Activated CD4-positive, alpha-beta T cell treated with anti-CD3 and anti-CD28 coated beads for 1 hour (primary cell): Measurements from ENCODE around the gene RFPL1.
A peak's percentile ranks its signal among the peaks of the same experiment; 100 is the strongest.
"Not testable (repeated sequence)": the region's sequence is repeated elsewhere in the genome, so short reads cannot be mapped to it uniquely, and the experiment has no call there.

Source experiments
- DNase-seq: peaks from one replicate; pipeline ENCODE4 v3.0.0-alpha.2; 2020

RFPL1 gene

DNA sequence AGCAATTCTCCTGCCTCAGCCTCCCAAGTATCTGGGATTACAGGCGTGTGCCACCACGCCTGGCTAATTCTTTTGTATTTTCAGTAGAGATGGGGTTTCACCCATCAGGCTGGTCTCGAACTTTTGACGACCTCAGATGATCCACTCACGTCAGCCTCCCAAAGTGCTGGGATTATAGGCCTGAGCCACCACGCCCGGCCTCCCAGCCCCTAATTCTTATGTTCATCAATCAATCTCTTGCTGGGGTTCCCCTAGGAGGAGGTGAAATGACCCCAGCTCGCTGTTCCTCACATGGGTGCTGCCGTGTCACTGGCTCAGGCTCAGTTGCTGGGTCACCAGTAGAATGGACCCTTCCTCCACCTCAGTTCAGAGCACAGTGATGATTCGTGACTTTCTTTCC lies at the start of gene RFPL1:
Gene RFPL1 (plus strand): TSS at position 301 of the 400 bp plus-strand sequence.
- not testable (repeated sequence) for DNase-seq

DNA sequence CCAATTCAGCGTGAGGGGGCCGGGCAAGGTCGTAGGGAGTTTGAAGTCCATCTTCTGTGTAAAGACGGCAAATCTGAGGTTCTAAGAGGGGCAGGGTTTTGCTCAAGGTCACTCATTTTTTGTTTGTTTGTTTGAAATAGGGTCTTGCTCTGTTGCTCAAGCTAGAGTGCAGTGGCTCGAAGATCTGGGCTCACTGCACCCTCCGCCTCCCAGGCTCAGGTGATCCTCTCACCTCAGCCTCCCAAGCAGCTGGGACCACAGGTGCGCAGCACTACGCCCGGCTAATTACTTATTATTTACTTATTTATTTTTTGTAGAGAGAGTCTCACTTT lies 49.7 kb upstream of the RFPL1 start:
- DNase-seq = no peak

DNA sequence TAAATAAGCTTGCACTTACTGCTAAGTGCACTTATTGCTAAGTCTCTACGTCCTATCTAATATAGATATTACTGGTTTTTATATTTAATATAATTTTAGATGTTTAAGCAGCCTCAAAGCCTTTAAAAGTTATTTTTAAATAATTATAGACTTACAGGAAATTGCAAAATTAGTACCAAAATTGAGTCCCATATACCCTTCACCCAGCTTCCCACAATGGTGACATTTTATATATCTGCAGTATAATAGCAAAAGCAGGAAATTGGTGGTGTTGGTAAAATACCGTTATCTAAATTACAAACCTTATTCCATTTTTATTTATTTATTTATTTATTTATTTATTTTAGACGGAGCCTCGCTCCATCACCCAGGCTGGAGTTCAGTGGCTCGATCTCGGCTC lies 48.1 kb upstream of the RFPL1 start:
- no peak for DNase-seq

DNA sequence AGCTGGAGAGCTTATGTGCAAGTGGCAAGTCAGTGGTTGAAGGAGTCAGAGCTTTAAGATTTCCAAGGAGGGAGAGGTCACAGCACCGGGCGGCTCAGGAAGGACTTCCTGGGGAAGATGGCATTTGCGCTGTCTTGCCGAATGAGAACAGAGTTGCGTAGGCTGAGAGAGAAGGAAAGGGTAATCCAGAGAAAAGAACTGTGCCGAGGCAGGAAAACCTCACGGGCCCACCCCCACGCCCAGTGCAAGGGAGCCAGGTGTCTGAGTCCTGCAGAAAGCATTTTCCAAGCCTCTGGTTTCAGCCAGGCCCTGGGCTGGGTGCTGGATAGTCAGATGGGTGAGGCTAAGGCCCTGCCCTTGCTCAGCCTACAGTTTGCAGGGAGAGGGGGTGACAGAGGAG lies 46.8 kb upstream of the RFPL1 start:
- DNase-seq = no peak

DNA sequence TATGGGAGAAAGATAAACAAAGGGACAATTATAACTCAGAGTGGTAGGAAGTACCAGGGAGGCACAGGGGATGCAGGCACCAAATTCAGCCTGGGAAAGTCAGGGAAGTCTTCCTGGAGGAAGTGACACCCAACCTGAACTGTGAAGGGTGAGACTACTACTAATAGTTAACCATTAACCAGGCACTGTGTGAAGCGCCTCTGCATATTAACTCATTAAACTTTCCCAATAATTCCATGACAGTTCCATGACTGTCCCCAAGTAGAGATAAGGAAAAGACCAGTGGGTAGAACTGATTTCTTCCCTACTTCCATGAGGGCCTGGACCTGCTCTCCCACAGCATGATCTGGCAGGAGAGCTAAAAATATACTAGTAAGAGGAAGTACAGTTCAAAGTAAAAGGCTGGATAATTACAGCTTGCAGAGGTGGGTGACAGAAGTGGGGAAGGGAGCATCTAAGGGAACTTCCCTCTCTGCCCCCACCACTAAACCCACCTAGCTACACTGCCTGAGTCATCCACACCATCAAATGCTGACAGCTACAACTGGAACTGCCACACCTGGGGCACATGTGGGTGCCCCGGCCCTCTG lies 45.3 kb upstream of the RFPL1 start:
- no peak for DNase-seq

DNA sequence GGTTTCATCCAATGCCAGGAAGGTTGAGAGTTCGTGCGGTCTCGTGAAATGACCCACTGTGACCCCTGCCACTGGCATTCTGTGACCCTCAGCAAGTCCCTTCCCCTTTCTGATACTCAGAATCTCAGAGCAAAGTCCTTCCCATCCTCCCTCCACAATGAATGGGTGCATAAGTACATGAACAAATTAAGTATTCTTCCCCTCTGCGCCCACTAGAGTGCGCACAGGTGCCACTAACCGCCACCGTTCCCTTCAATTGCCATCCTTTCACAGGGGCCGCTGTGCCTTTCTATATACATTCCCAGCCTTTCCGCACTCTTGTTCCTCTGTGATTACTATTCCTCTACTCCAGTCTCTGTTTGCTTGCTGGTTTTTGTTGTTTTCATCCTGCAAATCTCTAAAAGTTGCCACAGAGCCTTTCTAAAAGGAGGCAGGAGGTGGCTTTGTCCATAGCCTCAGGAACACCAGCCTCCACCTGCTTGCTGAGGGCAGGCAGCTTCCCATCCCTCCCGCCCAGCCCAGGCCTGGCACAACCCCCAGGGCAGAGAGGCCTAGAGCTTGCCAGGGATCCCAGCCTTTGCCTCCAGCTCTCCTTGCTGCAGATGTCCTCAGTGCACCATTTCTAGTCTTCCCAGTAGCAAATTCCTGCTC lies 43.3 kb upstream of the RFPL1 start:
- peak; percentile 56 for DNase-seq

DNA sequence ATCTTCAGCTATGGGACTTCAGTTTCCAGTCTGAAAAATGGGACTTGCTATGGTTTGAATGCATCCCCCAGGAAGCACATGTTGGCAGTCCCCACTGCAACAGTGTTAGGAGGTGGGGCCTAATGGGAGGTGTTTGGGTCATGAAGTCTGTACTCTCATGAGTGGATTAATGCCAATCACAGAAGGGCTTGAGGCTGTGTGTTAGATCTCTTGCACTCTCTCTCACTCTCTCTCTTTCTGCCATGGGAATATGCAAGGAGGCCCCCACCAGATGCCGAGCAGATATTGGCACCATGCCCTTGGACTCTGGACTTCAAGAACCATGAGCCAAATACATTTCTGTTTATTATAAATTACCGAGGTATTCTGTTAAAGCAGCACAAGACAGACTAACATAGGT lies 42.3 kb upstream of the RFPL1 start:
- DNase-seq = no peak

DNA sequence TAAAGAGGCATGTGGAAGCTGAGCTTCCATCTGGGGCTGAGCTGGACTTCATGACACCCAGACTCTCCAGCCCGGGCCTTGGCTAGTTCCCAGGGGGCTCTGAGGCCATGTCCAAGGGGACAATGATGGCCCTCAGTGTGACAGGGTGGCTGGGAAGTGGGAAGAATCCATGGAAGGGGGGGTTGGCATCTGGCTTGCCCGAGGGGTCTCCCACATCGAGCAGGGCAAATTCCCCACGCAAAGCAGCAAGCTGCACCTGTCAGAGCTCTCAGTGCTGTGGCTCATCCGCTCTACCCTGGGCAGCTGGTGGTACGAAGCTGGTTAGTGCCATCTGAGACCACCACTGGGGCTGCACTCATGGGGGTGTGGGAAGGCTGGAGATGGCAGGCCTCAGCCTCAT lies 40.6 kb upstream of the RFPL1 start:
- no peak for DNase-seq

DNA sequence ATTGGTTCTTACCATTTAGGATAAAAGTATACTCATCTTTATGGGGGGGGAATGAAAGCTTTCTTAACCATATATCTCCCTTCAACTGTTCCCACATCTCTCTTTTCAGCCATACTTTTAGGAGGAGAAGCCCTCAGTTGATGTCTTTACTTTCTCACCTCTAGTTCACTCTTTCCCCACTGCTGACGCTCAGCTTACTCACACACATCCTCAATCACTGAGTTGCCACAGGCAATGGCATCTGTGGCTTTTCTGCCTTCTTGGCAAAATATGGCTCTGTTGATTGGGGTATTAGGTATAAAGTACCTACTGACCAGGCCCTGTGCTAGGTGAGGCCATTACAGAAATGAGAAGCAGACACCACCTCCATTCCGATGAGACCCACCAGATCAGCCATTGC lies 37.8 kb upstream of the RFPL1 start:
- no peak for DNase-seq

DNA sequence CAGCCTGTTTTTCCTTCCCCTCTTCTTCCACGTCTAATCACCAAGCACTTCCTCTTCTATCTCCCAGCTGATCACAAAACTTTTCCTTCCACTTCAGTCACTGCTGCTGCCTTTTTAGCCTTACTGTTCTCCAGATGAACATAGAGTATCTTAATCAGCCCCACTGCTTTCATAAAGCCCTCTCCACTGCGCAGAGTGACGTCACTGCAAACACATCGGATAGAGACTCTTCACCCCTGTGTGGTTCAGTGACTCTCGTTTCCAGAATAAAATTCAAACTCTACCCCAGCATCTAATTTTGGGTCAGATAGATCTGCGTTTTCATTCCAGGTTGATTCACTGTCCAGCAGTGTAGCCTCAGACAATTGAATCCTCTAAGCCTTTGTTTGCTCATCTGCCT lies 36.8 kb upstream of the RFPL1 start:
- DNase-seq = not testable (repeated sequence)

DNA sequence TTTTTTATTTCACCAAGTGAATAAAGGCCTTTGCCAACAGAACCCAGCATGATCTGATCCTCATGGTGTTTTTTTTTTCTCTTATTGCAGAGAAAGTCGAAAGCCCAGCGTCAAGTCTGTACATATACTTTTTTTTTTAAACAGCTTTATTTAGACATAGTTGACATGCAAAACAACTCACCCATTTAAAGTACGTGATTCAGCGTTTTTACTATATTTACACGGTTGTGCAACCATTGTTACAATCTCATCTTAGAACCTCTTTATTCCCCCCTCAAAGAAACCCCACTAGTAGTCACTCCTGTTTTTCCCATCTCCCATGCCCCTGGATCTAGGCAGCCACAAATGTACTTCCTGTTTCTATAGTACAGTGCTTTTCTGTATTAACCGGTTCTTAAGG lies 29.4 kb upstream of the RFPL1 start:
- DNase-seq = no peak

DNA sequence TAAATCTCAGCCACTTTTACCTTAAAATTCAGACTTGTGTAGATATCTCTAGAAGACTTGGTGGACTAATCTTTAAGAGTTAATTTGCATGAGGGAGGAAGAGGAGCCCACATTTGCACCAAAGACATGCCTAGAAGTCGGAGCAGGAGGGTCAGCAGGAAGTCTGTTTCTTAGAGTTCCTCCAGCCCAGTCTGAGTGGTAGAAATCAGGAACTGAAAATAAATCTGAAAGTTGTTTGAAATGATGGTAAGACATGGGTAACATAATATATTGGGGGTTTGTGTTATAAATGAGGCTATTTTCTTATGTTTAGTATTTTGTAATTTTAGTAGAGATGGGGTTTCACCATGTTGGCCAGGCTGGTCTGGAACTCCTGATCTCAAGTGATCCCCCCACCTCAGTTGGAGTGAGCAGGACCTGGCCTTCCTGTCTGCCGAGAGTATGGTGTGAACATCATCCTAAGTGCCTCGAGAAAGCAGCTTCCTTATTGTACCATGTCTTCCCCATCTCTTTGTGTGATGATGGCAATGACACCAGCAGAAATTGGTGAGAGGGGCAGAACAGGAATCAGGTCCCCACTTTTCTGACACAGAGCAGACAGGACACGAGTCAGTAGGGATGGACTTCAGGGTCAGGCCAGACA lies 26.7 kb upstream of the RFPL1 start:
- DNase-seq = not testable (repeated sequence)

DNA sequence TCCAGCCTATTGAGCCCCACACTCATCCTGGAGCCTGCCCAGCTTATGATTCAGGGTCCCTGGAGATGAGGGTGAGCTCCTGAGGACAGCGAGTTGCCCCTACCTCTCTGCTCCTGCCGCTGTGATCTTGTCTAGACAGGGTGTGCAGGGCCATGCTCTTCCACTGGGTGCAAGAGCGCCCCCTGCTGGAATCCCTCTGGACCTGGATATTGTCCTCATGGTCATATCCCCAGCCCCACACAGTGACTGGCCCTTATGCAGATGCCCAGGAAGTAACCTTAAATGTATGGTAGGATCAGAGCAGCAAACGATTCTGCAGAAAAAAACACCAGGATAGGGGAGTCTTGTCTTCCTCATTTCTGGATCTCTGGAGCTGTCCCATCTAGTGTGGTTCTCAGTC lies 25.6 kb upstream of the RFPL1 start:
- DNase-seq = not testable (repeated sequence)

DNA sequence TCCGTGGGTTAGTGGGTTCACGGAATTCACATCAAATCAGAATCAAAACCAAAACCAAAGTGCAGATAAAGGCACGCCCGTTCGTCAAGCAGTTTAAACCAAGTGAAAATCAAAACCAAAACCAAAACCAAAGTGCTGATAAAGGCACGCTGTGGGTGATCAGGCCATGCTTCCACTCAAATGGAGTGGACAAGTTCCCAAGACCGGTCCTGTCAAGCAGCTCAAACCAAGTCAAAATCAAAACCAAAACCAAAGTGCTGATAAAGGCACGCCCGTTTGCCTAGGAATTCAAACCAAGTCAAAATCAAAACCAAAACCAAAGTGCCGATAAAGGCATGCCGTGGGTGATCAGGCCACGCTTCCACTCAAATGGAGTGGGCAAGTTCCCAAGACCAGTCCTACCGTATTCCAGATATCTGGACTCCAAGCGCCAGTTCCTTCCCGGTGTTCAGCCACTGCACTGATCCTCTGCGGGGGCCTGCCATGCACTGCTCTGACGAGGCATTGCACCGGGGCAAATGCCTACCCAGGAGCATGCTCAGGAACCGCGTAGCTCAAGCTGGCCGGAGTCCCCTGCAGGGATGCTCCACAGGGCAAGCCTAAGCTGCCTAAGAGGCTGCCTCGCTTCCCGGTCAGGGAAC lies 23.3 kb upstream of the RFPL1 start:
- peak; percentile 39 for DNase-seq

DNA sequence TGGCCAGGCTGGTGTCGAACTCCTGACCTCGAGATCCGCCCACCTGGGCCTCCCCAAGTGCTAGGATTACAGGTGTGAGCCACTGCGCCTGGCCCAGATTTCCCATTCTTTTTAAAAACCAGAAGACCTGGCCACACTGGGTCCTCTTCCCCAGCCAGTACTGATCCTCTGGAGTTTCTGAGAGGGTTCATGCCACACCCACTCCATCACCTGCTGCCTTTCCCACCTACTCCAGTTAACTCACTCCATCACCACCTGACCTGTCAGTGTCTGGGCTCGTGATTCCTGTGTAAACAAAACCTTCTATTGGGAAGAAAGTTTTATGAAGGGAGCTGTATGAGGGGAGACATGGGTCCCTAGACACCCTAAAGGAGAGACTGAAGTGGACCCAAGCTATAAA lies 19.7 kb upstream of the RFPL1 start:
- DNase-seq = not testable (repeated sequence)

DNA sequence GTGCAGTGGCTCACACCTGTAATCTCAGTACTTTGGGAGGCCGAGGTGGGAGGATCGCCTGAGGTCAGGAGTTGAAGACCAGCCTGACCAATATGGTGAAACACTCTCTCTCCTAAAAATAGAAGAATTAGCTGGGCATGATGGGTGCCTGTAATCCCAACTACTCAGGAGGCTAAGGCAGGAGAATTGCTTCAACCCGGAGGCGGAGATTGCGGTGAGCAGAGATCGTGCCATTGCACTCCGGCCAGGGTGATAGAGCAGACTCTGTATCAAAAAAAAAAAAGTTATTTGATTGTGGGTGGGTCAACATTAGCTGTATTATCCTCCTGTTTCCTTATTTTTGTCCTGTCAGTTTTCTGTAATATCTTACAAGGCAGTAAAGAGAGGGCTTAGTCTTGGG lies 11.9 kb upstream of the RFPL1 start:
- DNase-seq = no peak

DNA sequence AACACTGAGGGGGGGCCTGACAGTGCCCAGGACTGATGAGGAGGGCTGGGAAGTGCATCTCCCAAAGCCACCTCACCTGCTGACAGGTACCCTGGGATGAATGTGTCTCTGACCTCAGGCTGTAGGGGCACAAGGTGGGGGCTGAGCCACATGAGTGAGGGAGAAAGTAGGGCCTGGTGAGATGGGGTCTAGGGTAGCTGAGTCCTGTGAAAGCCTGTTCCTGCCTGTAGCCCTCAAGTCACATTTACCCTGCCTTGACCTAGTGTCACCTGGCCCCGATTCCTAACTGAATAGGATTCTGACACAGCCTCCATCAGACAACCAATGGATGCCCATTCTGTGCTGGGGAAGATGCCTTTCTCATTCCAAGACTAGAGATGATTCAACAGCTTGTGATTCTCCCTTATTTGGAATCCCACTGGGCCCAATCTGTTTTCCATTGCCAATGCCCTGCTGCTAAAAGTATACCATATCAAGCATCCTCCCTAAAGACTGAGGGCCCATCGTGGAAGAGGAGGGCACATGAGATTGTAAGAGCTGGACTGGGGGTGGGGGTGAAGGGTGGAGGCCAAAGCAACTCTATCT lies 11.1 kb upstream of the RFPL1 start:
- DNase-seq = no peak

DNA sequence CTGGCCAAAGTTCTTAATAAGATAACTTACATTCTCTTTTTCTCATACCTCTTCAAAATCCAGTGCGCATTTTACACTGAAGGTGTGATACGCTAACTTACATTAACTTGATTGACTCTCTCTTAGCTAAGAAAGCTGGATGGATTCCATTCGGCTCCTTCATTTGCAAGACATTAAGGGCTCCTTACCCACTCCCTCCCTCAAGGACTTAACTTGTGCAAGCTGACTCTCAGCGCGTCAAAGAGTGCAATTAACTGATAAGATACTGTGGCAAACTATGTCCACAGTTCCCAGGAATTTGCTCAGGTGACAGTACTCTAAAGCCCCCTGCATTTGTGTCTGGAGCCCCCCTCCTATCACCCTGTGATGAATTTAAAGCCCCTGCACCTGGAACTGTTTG lies 6.4 kb upstream of the RFPL1 start:
- no peak for DNase-seq

DNA sequence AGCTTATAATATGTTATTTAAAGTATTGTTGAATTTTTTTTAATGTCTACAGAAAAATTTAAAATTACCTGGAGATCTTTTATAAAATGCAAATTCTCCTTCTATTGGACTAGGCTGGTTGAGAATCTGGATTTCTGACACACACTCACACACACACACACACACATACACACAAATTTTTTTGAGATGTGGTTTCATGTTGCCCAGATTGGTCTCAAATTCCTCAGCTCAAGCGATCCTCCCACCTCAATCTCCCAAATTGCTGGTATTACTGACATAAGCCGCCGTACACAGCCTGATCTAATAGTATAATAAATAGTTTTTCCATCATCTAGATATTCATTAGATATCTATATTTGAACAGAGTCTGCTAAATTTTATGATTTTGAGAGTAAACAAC lies 4.5 kb upstream of the RFPL1 start:
- no peak for DNase-seq

DNA sequence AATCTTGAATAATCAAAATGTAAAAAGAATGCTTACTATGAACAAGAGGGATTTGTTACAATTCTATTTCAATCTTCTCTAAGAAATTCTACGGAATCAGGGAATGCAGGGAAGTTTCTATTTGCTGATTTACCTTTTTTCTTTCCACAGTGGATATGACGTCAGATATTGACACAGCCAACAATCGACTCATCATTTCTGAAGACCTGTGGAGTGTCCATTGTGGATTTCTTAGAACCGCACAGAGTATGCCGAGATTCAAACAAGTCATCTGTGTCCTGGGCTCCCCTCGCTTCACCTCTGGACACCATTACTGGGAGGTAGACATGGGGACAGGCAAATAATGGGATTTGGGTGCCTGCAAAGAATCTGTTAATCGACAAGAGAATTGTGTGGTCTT lies 4.1 kb upstream of the RFPL1 start:
- DNase-seq = no peak

DNA sequence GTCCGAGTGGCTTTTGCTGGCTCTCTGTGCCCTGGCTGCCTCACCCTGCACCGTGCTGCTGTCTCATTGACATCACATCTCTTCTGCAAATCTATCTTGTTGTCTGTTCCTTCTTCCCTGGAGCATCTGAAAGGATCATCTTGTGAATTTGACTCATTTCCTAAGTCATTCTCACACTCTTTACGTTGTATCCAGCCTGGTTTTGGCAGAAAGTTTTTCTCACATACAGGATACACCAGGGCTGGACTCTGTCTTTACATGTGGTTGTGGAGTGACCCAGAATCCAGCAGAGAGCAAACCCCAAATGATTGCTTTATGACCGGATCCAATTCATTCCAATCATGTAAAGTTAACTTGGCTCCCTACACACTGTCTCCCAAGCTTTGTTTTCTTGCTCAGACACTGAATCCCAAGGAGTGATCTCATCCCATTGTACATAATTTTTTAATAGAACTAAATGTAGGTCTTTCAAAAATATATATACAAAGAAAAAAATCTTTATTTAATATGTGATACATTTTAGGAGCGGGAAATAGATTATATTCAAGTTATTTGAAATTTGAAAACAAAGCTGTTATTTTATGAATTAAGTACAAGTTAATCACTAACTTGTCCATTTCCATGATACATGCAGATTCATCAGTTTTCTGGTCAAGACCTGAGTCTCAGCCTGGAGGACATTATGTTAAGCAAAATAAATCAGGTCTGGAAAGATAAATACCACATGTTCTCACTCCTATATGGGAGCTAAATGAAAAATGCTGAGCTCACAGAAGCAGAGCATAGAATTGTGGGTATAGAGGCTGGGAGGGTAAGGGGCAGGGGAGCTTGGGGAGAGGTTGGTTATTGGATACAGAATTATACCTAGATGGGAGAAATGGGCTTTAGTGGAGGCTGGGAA lies 2.9 kb upstream of the RFPL1 start:
- no peak for DNase-seq

DNA sequence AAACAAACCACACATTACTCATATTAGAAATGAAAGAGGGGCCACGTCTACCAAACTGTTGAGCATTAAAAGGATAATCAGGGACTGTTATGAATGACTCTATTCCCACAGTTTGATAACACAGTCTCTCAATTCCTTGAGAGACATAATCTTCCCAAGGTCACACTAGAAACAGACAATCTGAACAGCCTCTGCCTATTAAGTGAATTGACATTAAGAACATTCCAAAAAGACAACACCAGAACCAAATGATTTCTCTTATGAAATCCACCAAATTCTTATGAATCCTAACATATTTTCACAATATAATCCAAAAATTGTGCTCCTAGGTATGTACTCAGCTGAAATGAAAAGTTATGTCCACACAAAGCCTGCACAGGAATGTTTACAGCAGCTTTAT lies 4.6 kb downstream of the RFPL1 start:
- DNase-seq = no peak

DNA sequence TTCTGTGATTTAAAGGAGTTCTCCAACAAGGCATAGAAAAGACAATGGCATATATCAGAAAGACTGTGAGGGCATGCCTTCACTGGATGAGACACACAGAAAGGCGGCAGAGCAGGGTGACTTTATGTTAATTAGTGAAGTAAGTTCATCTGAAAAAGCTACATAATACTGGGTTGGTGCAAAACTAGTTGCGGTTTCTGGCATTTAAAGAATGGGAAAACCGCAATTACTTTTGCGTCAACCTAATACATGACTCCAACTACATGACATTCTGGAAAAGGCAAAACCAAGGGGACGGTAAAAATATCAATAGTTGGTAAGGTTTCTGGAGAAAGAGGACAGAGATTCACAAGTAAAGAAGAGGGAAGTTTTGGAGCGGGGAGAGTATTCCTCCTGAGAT lies 5.1 kb downstream of the RFPL1 start:
- DNase-seq = no peak
